B cell (primary cell): ENCODE measurements around the gene MID1.
"Not testable (repeated sequence)": the region's sequence is repeated elsewhere in the genome, so short reads cannot be mapped to it uniquely, and the experiment has no call there.

Experiments used
- EZH2 ChIP-seq: IDR thresholded peaks from 2 replicates; pipeline ENCODE4 v1.6.1; 2012; ENCODE audit warnings: borderline replicate concordance, low read depth, mild to moderate bottlenecking, moderate library complexity, low read length; ENCODE audit not compliant: insufficient read depth, poor library complexity, severe bottlenecking
- TF ChIP-seq, protein P1 (sequence below): fragments of 200-600 bp; IDR thresholded peaks from one replicate; pipeline ENCODE4 v1.8.0; 2022; ENCODE audit warnings: antibody characterized with exemption, mild to moderate bottlenecking

DNA sequence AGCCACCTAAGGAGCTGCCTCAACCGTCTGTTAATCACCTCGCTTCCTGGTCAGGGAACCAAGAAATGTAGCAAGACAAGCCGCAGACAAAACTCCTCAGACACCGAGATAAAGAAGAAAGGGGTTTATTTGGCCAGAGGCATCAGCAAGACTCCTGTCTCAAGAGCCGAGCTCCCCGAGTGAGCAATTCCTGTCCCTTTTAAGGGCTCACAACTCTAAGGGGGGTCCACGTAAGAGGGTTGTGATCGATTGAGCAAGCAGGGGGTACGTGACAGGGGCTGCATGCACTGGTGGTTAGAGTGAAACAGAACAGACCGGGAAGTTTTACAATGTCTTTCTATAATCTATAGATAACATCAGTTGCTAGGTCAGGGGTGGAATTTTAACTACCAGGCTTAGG, 30.6 kb downstream of the MID1 start:
- TF ChIP-seq, protein P1, sequence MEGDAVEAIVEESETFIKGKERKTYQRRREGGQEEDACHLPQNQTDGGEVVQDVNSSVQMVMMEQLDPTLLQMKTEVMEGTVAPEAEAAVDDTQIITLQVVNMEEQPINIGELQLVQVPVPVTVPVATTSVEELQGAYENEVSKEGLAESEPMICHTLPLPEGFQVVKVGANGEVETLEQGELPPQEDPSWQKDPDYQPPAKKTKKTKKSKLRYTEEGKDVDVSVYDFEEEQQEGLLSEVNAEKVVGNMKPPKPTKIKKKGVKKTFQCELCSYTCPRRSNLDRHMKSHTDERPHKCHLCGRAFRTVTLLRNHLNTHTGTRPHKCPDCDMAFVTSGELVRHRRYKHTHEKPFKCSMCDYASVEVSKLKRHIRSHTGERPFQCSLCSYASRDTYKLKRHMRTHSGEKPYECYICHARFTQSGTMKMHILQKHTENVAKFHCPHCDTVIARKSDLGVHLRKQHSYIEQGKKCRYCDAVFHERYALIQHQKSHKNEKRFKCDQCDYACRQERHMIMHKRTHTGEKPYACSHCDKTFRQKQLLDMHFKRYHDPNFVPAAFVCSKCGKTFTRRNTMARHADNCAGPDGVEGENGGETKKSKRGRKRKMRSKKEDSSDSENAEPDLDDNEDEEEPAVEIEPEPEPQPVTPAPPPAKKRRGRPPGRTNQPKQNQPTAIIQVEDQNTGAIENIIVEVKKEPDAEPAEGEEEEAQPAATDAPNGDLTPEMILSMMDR: not testable (repeated sequence)
- not testable (repeated sequence) for TF ChIP-seq EZH2
